GM18907 (cell line): ENCODE results near the gene PLXNA2.

Source experiments
- ATAC-seq: cut with Tn5 transposase; IDR thresholded peaks from one replicate; pipeline ENCODE4 v1.9.1; 2021; ENCODE audit warnings: mild to moderate bottlenecking, moderate library complexity; ENCODE audit not compliant: unreplicated experiment

The PLXNA2 gene

DNA sequence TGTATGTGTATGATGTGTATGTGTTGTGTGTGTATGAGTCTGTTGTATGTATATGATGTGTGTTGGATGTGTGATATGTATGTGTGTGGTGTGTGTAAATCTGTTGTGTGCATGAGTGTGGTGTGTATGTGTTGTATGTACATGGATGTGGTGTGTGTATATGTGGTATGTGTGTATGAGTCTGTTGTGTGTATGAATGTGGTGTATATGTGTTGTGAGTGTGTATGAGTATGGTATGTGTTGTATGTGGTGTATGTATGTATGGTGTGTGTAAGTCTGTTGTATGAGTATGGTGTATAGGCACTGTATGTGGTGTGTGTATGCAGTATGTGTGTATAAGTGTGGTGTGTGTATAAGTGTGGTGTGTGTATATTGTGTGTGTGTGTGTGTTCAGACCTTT lies 95.0 kb downstream of the PLXNA2 start:
- ATAC-seq, result no peak

DNA sequence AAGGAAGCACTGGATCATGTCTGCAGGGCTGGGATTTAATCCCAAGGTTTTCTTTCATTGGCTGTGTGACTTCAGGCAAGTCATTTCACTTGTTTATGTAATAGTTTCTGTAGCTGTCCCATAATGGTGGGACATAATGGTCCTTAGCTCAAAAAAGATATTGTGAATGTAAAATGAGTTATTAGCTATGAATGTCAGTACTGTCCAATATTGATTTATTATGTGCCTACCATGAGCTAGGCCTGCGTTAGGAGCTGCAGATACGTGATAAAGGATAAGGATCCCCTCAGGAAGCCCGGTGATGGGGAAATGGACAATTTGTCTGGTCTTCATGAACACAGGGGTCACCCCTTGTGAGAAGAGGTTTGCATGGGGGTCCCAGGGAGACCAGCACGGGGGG lies 95.8 kb downstream of the PLXNA2 start:
- ATAC-seq, result no peak

DNA sequence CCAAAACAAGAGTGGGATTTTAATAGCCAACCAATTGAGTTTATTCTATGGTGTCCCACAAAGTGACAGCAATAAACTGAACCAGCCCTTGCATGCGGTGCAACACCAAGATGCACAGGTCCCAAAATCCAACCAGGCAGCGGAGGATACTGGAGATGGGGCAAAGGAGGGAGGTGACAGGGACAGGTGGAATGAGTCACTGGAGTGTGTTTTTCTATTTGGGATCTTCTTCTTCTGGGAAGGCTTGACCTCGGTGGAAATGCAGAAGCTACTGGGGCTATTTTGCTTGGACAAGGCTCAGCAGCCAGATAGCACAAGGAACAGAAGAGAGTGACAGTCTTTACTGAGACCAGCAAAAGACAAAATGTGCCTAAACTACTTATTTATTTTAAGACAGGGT lies 97.5 kb downstream of the PLXNA2 start:
- ATAC-seq, result no peak

DNA sequence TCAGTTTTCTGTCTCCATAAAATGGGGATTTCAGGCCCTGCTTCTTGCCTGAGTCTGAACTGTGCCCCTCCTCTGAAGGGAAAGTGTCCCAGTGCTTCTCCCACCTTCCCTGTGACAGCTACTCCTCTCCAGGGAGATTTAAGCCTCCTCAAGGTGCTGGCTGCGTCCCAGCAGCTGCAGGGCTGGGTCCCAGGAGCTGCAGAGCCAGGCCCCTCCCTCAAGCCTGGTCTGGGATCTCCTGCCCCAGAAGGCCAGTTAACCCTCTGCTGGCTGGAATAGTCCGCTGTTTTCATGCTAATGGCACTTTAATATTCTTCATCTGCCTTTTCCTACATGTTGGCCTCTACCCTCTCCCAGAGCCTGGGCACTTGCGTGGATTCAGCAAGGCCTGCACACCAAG lies 99.0 kb downstream of the PLXNA2 start:
- no peak for ATAC-seq

DNA sequence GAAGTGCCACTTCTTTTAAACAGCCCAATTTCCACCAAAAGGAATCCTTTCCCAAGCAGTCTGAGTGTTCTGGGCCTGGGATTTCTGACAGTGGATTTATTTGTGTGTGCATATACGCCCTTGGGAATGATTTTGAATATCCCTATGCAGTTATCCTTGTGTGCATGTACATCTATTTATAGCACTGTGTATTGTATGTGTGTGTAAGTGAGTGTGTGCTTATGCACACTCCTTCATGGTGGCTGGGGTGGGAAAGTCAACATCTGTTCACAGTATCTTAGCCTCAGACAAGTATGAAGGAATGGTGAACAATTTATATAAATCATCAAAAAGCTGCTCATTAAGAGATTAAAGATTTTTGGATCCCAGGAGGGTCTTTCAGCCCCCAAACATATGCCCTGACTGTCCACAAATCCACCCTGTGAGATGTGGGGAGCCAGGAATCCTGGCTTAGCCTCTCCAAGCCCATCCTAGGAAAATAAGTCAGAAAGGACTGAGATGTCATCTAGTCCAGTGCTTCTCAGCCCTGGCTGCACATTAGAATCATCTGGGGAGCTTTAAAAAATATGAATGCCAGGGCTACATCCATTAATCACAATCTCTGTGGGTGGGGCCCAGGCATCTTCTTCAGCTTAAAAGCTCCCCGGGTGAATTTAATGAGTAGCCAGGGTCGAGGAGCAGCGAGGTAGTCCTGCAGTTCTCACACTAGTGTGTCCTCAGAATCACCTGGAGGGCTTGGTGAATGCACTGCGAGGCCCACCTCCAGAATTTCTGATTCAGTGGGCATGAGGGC lies 101.4 kb downstream of the PLXNA2 start:
- ATAC-seq, result no peak

DNA sequence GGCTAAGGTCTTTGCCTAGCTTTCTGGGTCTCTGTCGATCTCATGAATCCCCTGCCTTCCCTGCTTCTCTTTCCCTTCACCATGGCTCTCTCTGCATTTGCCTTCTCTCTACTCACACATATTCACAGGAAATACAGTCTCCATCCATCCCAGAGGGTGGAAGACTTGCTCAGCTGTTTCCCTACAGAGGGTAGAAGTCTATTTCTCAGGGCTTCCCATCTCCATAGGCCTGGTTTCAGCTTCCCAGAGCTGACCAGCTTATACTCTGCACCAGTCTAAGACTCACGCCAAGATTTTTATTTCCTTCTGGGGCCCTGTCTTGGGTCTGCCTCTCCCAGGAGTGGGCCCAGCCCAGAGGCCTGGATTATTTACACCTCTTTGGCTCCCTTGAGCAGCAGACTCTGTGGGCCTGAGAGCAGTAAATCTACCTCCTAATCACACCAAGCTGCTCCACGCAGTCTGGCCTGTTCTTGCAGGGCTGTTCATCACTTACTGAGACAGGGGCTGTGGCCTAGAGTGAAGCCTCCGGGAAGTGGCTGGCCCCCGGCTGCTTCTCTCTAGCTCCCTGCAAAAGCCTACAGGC lies 102.5 kb downstream of the PLXNA2 start:
- ATAC-seq, result no peak

DNA sequence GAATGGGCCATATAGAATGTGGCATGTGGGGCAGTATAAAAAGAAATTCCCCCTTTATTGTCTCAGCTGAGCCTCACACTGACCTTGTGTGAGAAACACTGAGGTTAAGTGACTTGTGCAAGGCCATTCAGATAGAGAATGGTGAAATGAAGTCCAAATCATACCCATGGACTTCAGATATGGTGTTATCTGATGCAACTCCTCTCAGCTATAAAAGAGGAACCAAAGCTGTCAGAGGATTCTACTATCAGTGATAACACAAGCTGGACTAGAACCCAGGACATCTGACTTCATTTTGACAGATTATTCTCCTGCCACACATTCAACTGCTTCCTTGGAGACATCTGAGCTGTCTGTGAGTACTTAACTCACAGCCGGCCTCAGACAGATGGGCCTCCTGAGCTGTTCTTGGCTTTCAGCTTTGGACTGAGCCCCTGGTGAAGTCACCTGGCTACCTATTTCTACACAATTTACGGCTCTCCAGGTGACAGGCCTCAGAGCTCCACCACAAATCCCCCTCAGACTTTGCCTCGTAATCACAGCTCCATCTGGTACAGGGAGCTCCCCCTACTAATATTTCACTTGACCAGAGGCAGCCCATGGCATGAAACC lies 104.6 kb downstream of the PLXNA2 start:
- ATAC-seq, result no peak

DNA sequence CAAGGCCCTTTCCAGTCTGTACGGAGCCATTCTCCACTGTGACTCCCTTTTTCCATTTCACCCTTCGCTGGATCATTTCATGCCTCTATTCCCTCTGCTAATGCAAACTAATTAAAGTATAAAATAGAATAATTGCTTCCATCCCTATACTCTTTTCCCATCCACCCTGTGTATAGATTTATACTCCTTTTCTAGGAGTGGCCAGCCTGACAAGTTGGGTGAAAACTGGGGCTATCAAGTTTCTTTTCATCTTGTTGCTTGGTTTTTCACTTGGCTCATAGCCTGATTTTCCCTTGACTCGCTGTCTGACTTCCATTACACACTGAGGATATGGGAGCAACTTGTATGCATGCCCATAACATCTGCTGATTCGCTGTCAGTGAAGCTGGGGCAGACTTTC lies 107.0 kb downstream of the PLXNA2 start:
- ATAC-seq, result no peak

DNA sequence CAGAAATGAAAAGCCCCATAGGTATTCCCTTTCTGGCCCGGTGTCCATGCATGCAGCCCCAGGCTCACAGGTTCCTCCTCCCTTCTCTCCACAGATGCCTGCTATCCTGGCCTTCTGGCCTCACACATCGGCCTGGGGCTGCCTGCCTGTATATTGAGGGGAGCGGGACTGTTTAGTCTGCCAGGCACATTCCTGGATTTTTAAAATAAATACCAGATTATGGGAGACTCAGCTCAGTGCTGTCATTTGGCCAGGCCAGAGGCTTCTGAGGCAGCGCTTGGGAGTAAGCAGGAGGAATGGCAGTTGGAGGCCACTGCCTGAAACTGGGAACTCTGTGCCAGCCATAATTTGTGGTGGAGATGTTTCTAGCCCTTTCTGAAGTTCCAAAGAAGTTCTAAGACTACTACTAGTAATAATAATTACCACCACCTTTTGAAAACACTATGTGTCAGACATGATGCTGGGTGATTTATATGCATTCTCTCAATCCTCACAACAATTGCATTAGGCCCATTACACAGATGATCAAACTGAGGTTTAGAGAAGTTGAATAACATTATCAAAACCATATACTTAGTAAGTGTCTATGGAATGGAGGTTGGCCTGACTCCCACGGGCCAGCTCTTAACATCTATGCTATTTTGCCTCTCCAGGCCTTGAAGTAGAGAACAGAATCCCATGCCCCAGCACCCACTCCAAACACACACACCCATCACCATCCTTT lies 107.6 kb downstream of the PLXNA2 start:
- ATAC-seq, result no peak

DNA sequence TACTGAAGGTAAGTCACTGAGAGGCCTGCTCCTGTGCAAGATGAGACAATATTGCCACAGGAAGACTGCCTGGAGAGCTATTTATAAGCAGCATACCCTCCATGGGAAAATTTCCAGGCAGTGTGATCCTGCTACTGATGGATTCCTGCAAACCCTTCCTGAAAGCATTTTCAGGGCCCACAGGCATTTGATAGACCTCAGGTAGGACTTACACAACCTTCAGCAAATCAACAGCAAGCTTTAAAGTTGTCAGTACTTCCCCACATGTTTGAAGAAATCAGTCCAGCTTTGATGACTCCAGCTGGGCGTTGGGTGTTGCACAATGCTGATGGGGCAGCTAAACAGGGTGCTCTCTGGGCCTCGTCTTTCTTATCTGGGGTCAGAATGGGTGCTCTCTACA lies 108.8 kb downstream of the PLXNA2 start:
- no peak for ATAC-seq

DNA sequence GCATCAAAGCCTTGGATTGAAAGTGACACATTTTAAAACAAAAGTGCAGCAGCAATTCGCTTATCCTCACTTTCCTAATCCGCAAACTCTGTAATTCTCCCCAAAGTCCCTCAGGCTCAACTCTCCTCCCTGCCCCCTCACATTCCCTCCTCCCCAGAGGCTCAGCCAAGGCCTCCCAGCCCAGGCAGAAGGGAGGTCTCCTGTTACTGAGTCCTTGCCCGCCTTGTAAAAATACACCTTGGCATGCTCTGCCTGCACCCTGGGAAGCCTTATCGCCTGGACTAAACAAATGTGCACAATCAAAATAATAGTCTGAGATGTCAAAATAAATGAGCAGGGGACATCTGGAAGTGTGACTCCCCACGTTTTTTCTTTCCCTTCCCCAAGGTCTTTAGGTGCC lies 109.7 kb downstream of the PLXNA2 start:
- ATAC-seq, result no peak

DNA sequence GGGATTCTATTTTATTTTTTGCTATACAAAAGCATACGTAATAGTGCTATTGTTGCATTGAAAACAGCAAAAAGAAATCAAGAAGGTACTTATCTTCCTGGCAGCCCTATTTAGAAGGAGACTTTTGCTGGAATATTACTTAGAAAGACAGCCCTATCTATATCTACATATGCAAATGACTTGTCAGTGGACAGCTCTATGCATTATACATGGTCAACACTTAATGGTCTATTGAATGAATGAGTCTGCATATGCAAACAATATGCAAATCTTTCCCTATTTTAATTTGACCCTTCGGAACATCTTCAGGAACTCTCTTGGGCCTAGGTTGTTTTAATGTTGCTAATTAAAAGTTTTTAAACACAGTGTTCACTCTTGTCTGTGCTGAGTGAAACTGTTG lies 110.8 kb downstream of the PLXNA2 start:
- ATAC-seq, result no peak

DNA sequence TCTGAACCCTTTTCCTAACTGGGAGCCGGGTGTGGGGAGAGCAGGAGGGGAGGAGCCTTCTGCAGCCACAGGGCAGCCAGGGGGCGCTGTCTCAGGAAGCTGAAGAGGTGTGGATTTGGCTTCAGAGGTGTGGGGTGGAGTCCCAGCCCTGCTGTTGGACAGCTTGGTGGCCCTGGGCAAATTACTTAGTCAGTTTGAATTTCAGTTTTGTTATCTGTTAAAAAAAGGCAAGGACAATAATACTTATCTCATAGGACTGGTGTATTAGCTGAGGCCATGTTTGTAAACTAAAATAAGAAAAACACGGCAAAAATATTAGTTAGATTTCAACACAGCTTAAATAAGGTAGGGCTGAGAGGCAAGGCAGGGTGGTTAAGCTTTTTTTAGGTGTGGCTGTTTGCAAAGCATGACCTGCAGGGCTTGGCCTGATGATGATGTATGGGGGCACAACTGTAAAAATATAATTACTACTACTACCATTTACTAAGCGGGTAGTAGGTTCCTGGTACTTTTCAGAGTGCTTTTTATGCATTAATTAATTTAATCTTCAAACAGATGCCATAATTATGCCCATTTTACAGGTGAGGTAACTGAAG lies 111.8 kb downstream of the PLXNA2 start:
- ATAC-seq, result peak; percentile 85

DNA sequence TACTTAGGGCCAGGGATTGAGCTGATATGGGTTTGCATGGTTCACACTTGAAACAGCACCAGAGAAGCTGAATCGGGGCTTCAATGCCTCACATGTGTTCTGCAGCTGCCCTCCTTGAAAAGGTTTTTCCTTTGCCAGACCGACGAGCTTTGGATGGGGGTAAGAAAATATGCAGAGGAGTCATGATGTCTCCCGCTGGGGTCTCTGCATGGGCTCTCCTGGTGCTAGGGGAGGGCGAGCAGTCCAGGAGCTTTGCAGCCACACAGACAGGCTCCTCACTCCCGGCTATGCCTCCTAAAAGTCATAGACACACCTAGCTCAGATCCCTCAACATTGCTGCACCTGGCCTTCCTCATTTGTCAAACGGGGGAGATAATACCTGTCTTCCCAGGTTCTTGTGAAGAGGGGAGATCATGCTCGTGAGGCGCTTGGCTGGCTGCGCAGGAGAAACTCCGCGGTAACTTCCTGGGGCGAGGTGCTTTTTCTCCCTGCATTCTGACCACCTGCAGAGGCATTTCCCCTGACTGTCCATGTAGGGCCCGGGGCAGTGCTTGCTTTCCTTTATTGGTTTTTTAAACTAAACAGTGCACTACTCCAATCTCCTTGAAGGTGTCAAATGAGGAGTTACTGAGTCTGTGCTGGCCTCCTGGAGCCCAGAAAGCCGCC lies 112.4 kb downstream of the PLXNA2 start:
- peak; percentile 37 for ATAC-seq

DNA sequence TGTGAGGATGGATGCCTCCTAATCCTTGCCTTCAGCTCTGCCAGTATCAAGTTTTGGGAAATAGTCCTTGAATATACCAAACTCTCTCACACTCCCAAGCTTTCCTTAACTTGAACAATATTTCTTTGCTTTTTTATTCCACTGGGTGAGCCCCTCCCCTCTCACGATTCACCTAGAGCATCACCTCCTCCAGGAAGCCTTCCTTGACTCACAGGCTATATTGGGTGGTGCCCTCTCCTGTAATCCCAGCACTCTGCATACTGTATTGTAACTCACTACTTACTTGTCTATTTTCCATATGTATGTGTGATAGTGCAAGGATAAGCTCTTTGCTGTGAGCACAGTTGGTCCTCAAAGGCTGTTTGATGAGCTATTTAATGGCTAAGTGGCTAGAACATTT lies 114.7 kb downstream of the PLXNA2 start:
- ATAC-seq, result no peak

DNA sequence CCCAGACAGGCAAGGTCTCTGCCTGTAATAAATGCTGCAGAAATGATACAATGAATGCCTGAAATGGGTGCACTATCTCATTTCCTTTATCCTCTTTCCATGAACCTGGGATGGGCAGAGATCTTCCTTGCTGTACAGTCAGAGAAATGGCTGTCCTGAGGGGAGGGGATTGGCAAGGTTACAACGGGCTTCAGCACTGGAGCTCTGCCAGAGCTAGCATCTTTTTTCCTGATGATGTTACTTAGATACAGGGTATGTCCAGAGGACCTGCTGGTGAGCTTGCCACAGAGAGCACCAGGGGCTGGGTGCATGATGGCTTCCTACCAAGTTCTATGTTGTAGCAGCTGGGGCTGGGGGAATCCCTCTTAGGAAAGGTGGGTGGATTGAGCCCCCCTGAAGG lies 115.1 kb downstream of the PLXNA2 start:
- no peak for ATAC-seq

DNA sequence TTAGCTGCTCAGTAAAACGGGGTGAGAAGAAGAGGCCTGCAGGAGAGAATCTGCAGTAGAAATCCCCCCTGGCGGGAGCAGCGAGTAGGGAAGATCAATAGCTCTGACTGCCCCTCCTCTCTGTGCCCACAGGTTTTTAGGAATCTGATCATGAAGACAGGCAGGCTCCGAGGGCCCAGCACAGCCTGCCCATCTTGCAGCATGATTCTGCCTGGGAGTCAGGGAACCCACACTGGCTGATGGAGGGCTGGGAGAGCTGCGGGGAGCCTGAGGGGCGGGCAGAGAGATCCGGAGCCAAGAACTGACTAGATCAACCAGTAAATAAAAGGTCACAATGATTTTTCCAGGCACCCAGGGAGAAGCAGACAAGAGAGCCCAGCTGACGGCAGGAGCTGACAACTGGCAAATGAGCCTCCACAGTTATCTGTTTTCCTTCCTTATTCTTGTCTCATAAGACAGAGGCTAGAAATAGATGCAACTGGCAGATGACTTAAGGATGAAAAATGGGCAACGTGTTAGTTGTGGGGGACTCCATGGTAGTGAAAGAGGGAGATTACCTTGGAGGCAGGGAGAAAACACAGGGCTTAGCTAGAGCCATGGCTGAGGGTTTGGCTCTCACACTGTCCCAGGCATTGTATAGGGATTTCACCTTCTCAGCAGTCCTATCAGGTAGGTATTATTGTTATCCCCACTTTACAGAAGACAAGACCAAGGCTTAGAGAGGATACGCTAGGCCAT lies 116.2 kb downstream of the PLXNA2 start:
- no peak for ATAC-seq

DNA sequence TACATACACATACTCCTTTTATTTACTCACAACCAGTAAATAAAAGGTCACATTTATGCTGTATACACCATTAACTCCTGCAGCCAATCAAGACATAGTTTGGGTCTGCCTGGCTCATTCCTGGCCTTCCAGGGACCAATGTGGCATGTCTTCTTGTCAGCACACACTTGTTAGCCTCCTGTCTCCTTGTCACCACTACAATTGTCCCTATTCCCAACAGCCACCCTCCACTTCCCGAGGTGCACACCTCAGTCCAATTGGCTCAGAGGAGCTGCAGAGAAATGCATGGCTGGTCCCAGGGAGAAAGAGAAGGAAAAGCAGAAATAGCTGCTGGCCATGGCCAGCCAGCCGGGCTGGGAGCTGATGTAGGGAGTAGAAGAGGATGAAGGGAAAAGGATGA lies 116.9 kb downstream of the PLXNA2 start:
- no peak for ATAC-seq

DNA sequence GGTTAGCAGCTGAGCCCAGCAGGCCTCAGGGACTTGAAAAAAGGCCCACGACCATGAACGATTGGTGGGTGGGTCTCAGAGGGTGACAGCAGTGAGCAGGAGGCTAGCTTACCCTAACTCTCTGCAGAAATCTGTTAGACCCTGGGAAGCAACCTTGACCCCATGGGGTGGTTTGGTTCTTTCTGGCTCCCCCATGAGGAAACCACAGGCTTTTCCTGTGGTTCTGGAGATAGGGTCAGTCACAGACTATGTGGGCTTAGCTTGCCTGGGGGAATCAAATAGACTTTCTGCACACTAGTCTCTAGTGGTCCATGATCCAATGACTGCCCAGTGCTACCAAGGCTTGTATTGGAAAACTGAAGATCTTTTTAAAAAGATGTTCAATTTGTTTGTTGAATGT lies 118.1 kb downstream of the PLXNA2 start:
- no peak for ATAC-seq
